Parathyroid adenoma (tissue), 2 donors: ENCODE results near the gene PRICKLE2.

Source experiments
- H2AFZ ChIP-seq: fragments of 300-600 bp; sonication (generic); one replicate; pipeline ENCODE4 v1.7.0; 2017; ENCODE audit warnings: antibody characterized with exemption, mild to moderate bottlenecking
- H3K27ac ChIP-seq: fragments of 300-600 bp; sonication (generic); one replicate; pipeline ENCODE4 v1.7.0; 2017
- H3K27me3 ChIP-seq: fragments of 300-600 bp; sonication (generic); one replicate; pipeline ENCODE4 v1.7.0; 2017; ENCODE audit warnings: low read length; ENCODE audit not compliant: control insufficient read depth, insufficient read depth
- H3K36me3 ChIP-seq: fragments of 300-600 bp; sonication (generic); one replicate; pipeline ENCODE4 v1.7.0; 2017; ENCODE audit warnings: low read length; ENCODE audit not compliant: control insufficient read depth, insufficient read depth
- H3K4me1 ChIP-seq: fragments of 300-600 bp; sonication (generic); one replicate; pipeline ENCODE4 v1.7.0; 2017; ENCODE audit warnings: control low read depth
- H3K4me2 ChIP-seq: fragments of 300-600 bp; sonication (generic); one replicate; pipeline ENCODE4 v1.7.0; 2017; ENCODE audit warnings: low read length
- H3K4me3 ChIP-seq: fragments of 300-600 bp; sonication (generic); one replicate; pipeline ENCODE4 v1.7.0; 2017; ENCODE audit warnings: low read depth, low read length
- H3K79me2 ChIP-seq: fragments of 300-600 bp; sonication (generic); one replicate; pipeline ENCODE4 v1.7.0; 2017; ENCODE audit warnings: control low read depth
- H3K9ac ChIP-seq: fragments of 300-600 bp; sonication (generic); one replicate; pipeline ENCODE4 v1.7.0; 2017; ENCODE audit warnings: mild to moderate bottlenecking
- H3K9me3 ChIP-seq: fragments of 300-600 bp; sonication (generic); one replicate; pipeline ENCODE4 v1.7.0; 2017; ENCODE audit warnings: low read length; ENCODE audit not compliant: control insufficient read depth
- TF ChIP-seq, protein P1 (sequence below): fragments of 300-600 bp; sonication (generic); IDR thresholded peaks from one replicate; pipeline ENCODE4 v1.7.0; 2017; ENCODE audit warnings: antibody characterized with exemption, mild to moderate bottlenecking
- donor health status: primary hyperparathyroidism.

The PRICKLE2 gene

DNA sequence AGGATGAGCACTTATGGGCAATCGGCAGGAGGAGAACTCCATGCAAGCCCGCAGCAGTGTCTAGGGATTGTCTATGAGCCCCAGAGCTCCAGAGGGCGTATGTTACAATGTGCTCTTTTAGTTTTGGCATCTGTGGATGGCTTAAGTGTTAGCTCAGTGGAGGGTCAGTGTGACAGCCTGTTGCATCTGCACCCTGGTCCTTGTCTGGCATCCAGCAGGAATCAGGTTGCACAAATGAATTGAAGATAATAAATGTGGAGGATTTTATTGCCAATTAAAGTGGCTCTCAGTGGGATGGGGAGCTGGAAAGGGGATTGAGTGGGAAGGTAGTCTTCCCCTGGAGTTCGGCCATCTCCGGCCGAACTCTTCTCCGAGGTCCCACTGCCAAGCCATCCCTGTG lies 11.8 kb upstream of the PRICKLE2 start:
- Histone ChIP-seq H3K27ac (no peak overlapping the region), H3K4me2 (no peak overlapping the region), H3K9ac (no peak overlapping the region), H3K36me3 (no peaks in the 10 kb centered on the region), H3K27me3 (no peaks in the 10 kb centered on the region), H3K9me3 (no peaks in the 10 kb centered on the region), H3K79me2 (no peaks in the 10 kb centered on the region), H3K4me3 (no peak overlapping the region), H2AFZ (no peak overlapping the region), H3K4me1 (no peaks in the 10 kb centered on the region)
- TF ChIP-seq, protein P1, sequence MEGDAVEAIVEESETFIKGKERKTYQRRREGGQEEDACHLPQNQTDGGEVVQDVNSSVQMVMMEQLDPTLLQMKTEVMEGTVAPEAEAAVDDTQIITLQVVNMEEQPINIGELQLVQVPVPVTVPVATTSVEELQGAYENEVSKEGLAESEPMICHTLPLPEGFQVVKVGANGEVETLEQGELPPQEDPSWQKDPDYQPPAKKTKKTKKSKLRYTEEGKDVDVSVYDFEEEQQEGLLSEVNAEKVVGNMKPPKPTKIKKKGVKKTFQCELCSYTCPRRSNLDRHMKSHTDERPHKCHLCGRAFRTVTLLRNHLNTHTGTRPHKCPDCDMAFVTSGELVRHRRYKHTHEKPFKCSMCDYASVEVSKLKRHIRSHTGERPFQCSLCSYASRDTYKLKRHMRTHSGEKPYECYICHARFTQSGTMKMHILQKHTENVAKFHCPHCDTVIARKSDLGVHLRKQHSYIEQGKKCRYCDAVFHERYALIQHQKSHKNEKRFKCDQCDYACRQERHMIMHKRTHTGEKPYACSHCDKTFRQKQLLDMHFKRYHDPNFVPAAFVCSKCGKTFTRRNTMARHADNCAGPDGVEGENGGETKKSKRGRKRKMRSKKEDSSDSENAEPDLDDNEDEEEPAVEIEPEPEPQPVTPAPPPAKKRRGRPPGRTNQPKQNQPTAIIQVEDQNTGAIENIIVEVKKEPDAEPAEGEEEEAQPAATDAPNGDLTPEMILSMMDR = no peak

DNA sequence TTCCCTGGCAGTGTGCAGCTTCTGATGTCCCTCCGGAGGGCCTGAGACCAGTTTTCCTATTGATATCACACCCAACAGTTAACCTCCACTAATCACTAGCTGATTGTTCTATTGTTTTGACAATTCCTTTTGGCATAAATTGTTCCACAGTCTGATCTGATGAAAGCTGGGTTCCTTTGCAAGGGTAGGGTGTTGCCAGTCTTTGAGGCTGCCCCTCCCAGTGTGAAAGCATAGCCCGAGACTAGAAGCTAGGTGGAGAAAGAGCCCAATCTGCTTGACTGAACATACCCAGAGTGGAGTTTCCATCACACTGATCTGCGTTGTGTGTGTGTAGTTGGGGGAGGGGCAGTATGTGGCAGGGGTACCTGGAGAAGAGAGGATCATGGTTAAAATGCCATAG lies 10.3 kb upstream of the PRICKLE2 start:
- Histone ChIP-seq H3K4me2 (no peak overlapping the region), H3K27ac (no peak overlapping the region), H3K4me3 (no peak overlapping the region), H3K27me3 (no peaks in the 10 kb centered on the region), H3K79me2 (no peaks in the 10 kb centered on the region), H3K4me1 (no peaks in the 10 kb centered on the region), H3K9me3 (no peaks in the 10 kb centered on the region), H3K36me3 (no peaks in the 10 kb centered on the region), H3K9ac (no peak overlapping the region), H2AFZ (no peak overlapping the region)
- TF ChIP-seq, protein P1 = no peak

DNA sequence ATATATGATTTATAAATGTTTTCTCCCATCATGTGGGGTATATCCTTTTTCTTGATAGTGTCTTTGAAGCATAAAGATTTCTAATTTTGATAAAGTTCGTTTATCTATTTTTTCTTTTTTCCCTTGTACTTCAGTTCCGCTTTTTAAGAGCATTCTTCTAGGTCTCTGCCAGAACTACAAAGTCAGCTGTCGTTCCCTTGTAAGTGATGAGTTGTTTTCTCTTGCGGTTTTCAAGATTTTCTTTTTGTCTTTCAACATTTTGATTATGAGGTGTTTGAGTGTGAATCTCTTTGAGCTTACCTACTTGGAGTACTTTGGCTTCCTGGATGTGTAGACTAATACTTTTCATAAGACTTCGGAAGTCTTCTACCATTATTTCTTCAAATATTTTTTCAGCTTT lies 9.3 kb upstream of the PRICKLE2 start:
- TF ChIP-seq, protein P1 = no peak
- Histone ChIP-seq H3K79me2 (no peaks in the 10 kb centered on the region), H3K4me2 (no peak overlapping the region)

DNA sequence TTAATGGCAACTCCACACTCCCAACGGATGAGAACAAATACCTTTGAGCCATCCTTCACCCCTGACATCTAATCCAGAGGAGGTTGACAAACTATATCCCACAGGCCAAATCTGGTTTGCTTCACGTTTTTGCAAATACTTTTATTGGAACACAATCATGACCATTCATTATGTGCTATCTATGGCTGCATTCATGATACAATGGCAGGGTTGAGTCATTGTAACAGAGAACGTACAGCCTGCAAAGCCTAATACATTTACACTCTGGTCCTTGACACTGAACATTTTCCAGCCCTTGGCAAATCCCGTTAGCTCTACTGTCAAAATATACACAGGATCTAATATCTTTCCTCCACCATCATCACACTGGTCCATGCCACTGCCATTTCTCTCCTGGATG lies 7.6 kb upstream of the PRICKLE2 start:
- TF ChIP-seq, protein P1 = no peak
- Histone ChIP-seq H3K4me1 (no peaks in the 10 kb centered on the region), H3K27ac (no peak overlapping the region), H2AFZ (no peak overlapping the region), H3K79me2 (no peaks in the 10 kb centered on the region), H3K9ac (no peak overlapping the region), H3K36me3 (no peaks in the 10 kb centered on the region), H3K4me3 (no peak overlapping the region), H3K27me3 (no peaks in the 10 kb centered on the region), H3K9me3 (no peaks in the 10 kb centered on the region), H3K4me2 (no peak overlapping the region)

More for the DNA sequence above, 9.3 kb upstream of the PRICKLE2 start:
- H3K9ac ChIP-seq = no peak overlapping the region
- no peaks in the 10 kb centered on the region for H3K27me3 ChIP-seq
- H3K4me1 ChIP-seq = no peaks in the 10 kb centered on the region
- H3K9me3 ChIP-seq = no peaks in the 10 kb centered on the region
- H3K36me3 ChIP-seq = no peaks in the 10 kb centered on the region
- no peak overlapping the region for H2AFZ ChIP-seq
- no peak overlapping the region for H3K27ac ChIP-seq
- no peak overlapping the region for H3K4me3 ChIP-seq

DNA sequence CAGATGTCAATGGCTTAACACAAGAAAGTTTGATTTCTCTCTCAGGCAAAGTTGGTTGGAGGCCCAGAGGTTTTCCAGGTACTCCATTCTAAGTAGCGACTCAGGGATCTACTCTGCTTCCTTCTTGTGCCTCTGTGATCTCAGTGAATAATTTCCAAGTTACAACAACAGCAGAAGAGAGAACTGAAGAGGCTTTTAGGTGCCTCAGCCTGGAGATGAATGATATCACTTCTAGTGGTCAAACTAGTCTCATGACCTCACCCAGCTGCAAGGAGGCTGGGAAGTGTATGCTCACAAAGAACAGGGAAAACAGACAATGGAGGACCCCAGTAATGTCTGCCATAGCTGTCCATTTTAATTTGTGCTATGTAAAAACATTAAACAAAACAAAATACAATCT lies 4.6 kb upstream of the PRICKLE2 start:
- no peaks in the 10 kb centered on the region for H3K4me1 ChIP-seq
- no peak overlapping the region for H2AFZ ChIP-seq
- H3K9me3 ChIP-seq = no peaks in the 10 kb centered on the region
- H3K9ac ChIP-seq = no peak overlapping the region
- H3K27ac ChIP-seq = no peak overlapping the region
- H3K36me3 ChIP-seq = no peaks in the 10 kb centered on the region
- H3K4me3 ChIP-seq = no peak overlapping the region
- TF ChIP-seq, protein P1 = no peak
- H3K4me2 ChIP-seq = no peak overlapping the region
- no peaks in the 10 kb centered on the region for H3K27me3 ChIP-seq
- no peaks in the 10 kb centered on the region for H3K79me2 ChIP-seq
